OCI-LY7 (cell line): ENCODE results near the gene DOCK9. TPM values are rescaled to one million over a fixed set of nuclear protein-coding genes. Genes with fewer than 3 reads are reported as not detected.

Experiments used
- BruUV-seq: library from RNA; stranded (reverse); fragments of 400-500 nt; replicated peaks from 2 replicates; lab custom pipeline; 2021; lab: Mats Ljungman, UMichigan
- CTCF ChIA-PET: fragments of 300-600 bp; sonication (Branson Sonifier 250); formaldehyde crosslinking; loops from one replicate; lab custom pipeline; 2022; ENCODE audit warnings: antibody characterized with exemption; ENCODE audit not compliant: unreplicated experiment; lab: Charles Lee
- POLR2A ChIA-PET: fragments of 300-600 bp; sonication (Branson Sonifier 250); formaldehyde crosslinking; loops from one replicate; lab custom pipeline; 2022; ENCODE audit warnings: antibody characterized with exemption; lab: Charles Lee
- DNase-seq: peaks from one replicate; pipeline ENCODE4 v3.0.0-alpha.2; 2015; ENCODE audit warnings: low spot score
- H2AFZ ChIP-seq: fragments of 200-600 bp; sonication (generic), shearing (Covaris generic); 2 replicates; pipeline ENCODE4 v1.6.1; 2014; ENCODE audit warnings: mild to moderate bottlenecking, antibody characterized with exemption, low read length, moderate library complexity
- H3K27ac ChIP-seq: fragments of 200-600 bp; sonication (generic); 2 replicates; pipeline ENCODE4 v1.5.1; 2014; ENCODE audit warnings: mixed run types, low read depth, mild to moderate bottlenecking, moderate library complexity, low read length, inconsistent platforms; ENCODE audit not compliant: poor library complexity, severe bottlenecking
- H3K36me3 ChIP-seq: fragments of 200-600 bp; sonication (generic); 2 replicates; pipeline ENCODE4 v1.6.1; 2014; ENCODE audit warnings: mild to moderate bottlenecking, antibody characterized with exemption, low read length, moderate library complexity, mixed read lengths; ENCODE audit not compliant: insufficient read depth
- H3K4me1 ChIP-seq: fragments of 200-600 bp; sonication (generic); 2 replicates; pipeline ENCODE4 v1.5.1; 2014; ENCODE audit warnings: mild to moderate bottlenecking, low read length; ENCODE audit not compliant: insufficient read depth, poor library complexity, severe bottlenecking
- H3K4me2 ChIP-seq: fragments of 200-600 bp; sonication (generic); 2 replicates; pipeline ENCODE4 v1.6.1; 2014; ENCODE audit warnings: mild to moderate bottlenecking, low read length
- H3K4me3 ChIP-seq: fragments of 200-600 bp; sonication (generic); 2 replicates; pipeline ENCODE4 v1.5.1; 2014; ENCODE audit warnings: mild to moderate bottlenecking, low read depth, low read length; ENCODE audit not compliant: poor library complexity, severe bottlenecking
- H3K79me2 ChIP-seq: fragments of 200-600 bp; sonication (generic); 2 replicates; pipeline ENCODE4 v1.6.1; 2016; ENCODE audit warnings: low read depth, mild to moderate bottlenecking, low read length, moderate library complexity, mixed read lengths; ENCODE audit not compliant: insufficient read depth
- H3K9me2 ChIP-seq: fragments of 200-600 bp; sonication (generic); 2 replicates; pipeline ENCODE4 v1.6.1; 2016; ENCODE audit warnings: mild to moderate bottlenecking, low read length, mixed read lengths; ENCODE audit not compliant: insufficient read depth
- H3K9me3 ChIP-seq: fragments of 200-600 bp; sonication (generic); 2 replicates; pipeline ENCODE4 v1.6.1; 2014; ENCODE audit warnings: mild to moderate bottlenecking, mixed run types, low read length, mixed read lengths
- H4K20me1 ChIP-seq: fragments of 200-600 bp; sonication (generic); 2 replicates; pipeline ENCODE4 v1.6.1; 2014; ENCODE audit warnings: mild to moderate bottlenecking, antibody characterized with exemption, low read length, moderate library complexity, mixed read lengths; ENCODE audit not compliant: insufficient read depth
- EZH2phosphoT487 ChIP-seq: fragments of 200-600 bp; sonication (generic); IDR thresholded peaks from 2 replicates; pipeline ENCODE4 v1.6.1; 2018; ENCODE audit warnings: low read depth, borderline replicate concordance, mild to moderate bottlenecking, mixed run types, antibody characterized with exemption, low read length, moderate library complexity, mixed read lengths
- intact Hi-C: fragments of 100-400 bp; cut with micrococcal nuclease; formaldehyde crosslinking; loops from one replicate; pipeline ENCODE4 v1.10.0; 2022; ENCODE audit not compliant: unreplicated experiment
- total RNA-seq, 2 experiments: library from RNA; depleted of rRNA in 1 of 2; stranded (reverse); fragments of >200 nt in 1 of 2; shearing (Covaris generic) in 1 of 2; gene quantifications; 2 replicates each; pipeline ENCODE4 v1.2.3, GENCODE V29; 2014 to 2022
- TF ChIP-seq, protein P1 (sequence below): fragments of 200-600 bp; sonication (generic); conservative IDR thresholded peaks from 2 replicates; pipeline ENCODE4 v1.5.1; 2014; ENCODE audit warnings: mild to moderate bottlenecking, antibody characterized with exemption, low read length, moderate library complexity, mixed read lengths

DOCK9 gene
- total RNA-seq, 2 experiments from 2014 or later = 24.0 to 28.0 TPM

GRCh38 chr13:98787996-98788395 lies 189.9 kb downstream of the DOCK9 start:
- H3K36me3 ChIP-seq = no peaks in the 10 kb centered on the region; the same call in 1 of the 2 replicates
- ChIA-PET CTCF (no interaction called here), POLR2A (no interaction called here)
- no peaks in the 10 kb centered on the region for H3K4me1 ChIP-seq
- H3K4me3 ChIP-seq = no peak overlapping the region
- no peak for TF ChIP-seq EZH2phosphoT487
- TF ChIP-seq, protein P1, sequence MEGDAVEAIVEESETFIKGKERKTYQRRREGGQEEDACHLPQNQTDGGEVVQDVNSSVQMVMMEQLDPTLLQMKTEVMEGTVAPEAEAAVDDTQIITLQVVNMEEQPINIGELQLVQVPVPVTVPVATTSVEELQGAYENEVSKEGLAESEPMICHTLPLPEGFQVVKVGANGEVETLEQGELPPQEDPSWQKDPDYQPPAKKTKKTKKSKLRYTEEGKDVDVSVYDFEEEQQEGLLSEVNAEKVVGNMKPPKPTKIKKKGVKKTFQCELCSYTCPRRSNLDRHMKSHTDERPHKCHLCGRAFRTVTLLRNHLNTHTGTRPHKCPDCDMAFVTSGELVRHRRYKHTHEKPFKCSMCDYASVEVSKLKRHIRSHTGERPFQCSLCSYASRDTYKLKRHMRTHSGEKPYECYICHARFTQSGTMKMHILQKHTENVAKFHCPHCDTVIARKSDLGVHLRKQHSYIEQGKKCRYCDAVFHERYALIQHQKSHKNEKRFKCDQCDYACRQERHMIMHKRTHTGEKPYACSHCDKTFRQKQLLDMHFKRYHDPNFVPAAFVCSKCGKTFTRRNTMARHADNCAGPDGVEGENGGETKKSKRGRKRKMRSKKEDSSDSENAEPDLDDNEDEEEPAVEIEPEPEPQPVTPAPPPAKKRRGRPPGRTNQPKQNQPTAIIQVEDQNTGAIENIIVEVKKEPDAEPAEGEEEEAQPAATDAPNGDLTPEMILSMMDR = no peak
- H4K20me1 ChIP-seq = no peaks in the 10 kb centered on the region
- no peaks in the 10 kb centered on the region for H3K9me3 ChIP-seq
- intact Hi-C loops = no loop called here
- H2AFZ ChIP-seq = no peak overlapping the region
- H3K79me2 ChIP-seq = no peaks in the 10 kb centered on the region
- no peak overlapping the region for H3K27ac ChIP-seq
- BruUV-seq = no TSS peak
- no peaks in the 10 kb centered on the region for H3K9me2 ChIP-seq
- DNase-seq = no peak
- H3K4me2 ChIP-seq = no peak overlapping the region

DNA sequence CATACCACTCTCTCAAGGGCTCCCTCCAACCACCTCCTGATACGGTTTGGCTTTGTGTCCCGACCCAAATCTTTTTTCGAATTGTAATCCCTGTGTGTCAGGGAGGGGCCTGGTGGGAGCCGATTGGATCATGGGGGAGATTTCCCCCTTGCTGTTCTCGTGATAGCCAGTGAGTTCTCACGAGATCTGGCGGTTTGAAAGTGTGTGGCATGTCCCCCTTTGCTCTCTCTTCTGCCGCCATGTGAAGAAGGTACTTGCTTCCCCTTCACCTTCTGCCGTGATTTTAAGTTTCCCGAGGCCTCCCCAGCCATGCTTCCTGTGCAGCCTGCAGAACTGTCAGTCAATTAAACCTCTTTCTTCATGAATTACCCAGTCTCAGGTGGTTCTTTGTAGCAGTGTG lies 190.7 kb downstream of the DOCK9 start:
- H3K36me3 ChIP-seq = no peaks in the 10 kb centered on the region; the same call in 1 of the 2 replicates
- H3K9me2 ChIP-seq = no peaks in the 10 kb centered on the region
- CTCF ChIA-PET = no interaction called here
- no peaks in the 10 kb centered on the region for H3K9me3 ChIP-seq
- no peaks in the 10 kb centered on the region for H4K20me1 ChIP-seq
- intact Hi-C loops = no loop called here
- TF ChIP-seq, protein P1 = no peak
- TF ChIP-seq EZH2phosphoT487 = no peak
- POLR2A ChIA-PET = no interaction called here
- no peak overlapping the region for H2AFZ ChIP-seq
- H3K4me3 ChIP-seq = no peak overlapping the region
- no peaks in the 10 kb centered on the region for H3K4me1 ChIP-seq
- no TSS peak for BruUV-seq
- H3K27ac ChIP-seq = no peak overlapping the region
- H3K79me2 ChIP-seq = no peaks in the 10 kb centered on the region
- no peak overlapping the region for H3K4me2 ChIP-seq
- no peak for DNase-seq

- POLR2A ChIA-PET = no interaction called here
- Histone ChIP-seq H4K20me1 (no peaks in the 10 kb centered on the region), H3K9me2 (no peaks in the 10 kb centered on the region), H3K36me3 (no peaks in the 10 kb centered on the region), H3K4me2 (no peak overlapping the region), H3K27ac (no peak overlapping the region), H3K9me3 (no peaks in the 10 kb centered on the region), H3K4me1 (no peaks in the 10 kb centered on the region), H2AFZ (no peak overlapping the region), H3K4me3 (no peak overlapping the region), H3K79me2 (no peaks in the 10 kb centered on the region)
- no peak for DNase-seq
- TF ChIP-seq, protein P1 = no peak
- no peak for TF ChIP-seq EZH2phosphoT487
- no TSS peak for BruUV-seq
- CTCF ChIA-PET = interaction anchor here (0.6 kb wide), 1 partner anchor 41 kb away, joined by 3 read pairs; no protein-coding TSS in a partner anchor
- intact Hi-C loops = no loop called here
Observed at GRCh38 chr13:98786023-98786422, 191.8 kb downstream of the DOCK9 start.
